ENCODE results near the gene FUT9. TPM values are rescaled to one million over a fixed set of nuclear protein-coding genes. Genes with fewer than 3 reads are reported as not detected.

Gene FUT9
- total RNA-seq, 6 experiments from 2014 or later: not detected

DNA sequence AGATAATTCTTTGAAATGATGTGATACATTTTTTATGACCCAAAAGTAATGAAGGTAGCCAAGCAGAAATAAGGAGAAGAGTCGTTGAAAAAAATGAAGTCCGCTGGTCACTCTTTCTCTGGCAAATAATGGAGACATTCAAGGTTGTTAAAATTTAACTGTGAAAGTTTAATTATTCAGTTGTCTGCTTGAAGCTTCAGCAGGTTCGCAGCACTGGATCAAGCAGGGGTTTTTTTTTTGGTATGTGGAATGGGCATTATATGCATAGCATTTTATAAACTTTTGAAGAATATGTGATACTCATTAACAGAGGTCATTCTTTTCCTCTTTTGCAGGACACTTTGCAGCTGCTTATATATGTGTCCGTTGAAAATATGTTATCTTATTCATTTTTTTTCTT, 21.6 kb upstream of the FUT9 start:
- no peak overlapping the region for H3K4me3 Mint-ChIP-seq
- no peak for DNase-seq
- H3K27ac Mint-ChIP-seq: no peak overlapping the region
- peaks cover 9% of the 10 kb centered on the region; the same call in 1 of the 2 replicates for H3K36me3 Mint-ChIP-seq (ENCODE audit: low read depth)
- no peaks in the 10 kb centered on the region; the same call in 1 of the 2 replicates for H3K27me3 Mint-ChIP-seq (ENCODE audit: insufficient read depth)
- TF ChIP-seq, protein P1, sequence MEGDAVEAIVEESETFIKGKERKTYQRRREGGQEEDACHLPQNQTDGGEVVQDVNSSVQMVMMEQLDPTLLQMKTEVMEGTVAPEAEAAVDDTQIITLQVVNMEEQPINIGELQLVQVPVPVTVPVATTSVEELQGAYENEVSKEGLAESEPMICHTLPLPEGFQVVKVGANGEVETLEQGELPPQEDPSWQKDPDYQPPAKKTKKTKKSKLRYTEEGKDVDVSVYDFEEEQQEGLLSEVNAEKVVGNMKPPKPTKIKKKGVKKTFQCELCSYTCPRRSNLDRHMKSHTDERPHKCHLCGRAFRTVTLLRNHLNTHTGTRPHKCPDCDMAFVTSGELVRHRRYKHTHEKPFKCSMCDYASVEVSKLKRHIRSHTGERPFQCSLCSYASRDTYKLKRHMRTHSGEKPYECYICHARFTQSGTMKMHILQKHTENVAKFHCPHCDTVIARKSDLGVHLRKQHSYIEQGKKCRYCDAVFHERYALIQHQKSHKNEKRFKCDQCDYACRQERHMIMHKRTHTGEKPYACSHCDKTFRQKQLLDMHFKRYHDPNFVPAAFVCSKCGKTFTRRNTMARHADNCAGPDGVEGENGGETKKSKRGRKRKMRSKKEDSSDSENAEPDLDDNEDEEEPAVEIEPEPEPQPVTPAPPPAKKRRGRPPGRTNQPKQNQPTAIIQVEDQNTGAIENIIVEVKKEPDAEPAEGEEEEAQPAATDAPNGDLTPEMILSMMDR (IDR thresholded peaks at IDR 0.05): no peak
- H3K9me3 Mint-ChIP-seq: peaks cover 44% of the 10 kb centered on the region
- H3K4me1 Mint-ChIP-seq (ENCODE audit: low read depth): no peaks in the 10 kb centered on the region

DNA sequence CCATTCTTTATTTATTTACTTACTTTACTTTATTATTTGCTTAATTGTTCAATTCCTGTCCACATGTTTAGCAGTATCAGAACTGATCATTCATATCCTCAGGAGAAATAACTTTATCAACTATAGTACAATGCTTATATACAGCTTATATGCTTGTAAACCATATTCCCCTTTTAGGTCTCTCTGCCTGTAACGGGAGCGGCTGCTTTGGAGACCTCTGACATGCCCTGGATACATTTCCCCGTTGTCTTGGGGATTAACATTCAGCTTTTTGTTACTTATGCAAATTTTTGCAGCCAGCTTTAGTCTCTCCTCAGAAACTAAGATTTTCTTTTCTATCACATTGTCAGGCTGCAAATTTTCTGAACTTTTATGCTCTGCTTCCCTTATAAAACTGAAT, 17.6 kb upstream of the FUT9 start:
- H3K9me3 Mint-ChIP-seq: peaks cover 41% of the 10 kb centered on the region

DNA sequence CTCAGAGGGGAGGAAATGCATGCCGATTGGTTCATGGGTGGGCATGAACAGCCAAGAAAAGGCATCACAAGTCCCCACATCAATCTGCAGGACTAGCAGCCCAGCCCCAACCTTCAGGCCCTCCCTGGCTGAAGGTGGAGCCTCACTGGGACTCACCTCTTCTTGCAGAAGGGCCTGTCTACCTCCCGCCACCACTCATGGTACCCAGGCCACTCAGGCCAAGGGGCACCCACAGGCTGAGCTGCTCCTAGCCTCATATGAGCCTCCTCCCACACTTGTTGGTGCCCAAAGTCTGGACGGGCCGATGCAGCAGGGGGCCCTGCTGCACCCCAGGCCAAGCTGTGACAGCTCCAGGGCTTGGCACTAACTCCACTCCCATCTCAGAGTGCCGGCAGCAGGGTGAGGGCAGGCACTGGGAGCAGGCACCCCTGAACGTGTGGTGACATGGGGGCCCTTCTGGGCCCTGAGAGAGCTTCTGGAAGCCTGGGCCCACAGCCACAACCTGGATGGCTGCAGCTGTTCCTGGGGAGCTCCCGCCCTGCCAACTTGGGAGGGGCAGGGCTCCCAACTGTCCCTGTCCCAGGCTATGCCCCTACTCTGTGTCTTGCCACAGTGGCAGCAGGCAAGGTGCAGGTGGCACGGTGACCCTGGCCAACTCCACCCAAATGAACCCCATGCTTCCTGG, 13.7 kb upstream of the FUT9 start:
- Mint-ChIP-seq H3K4me3 (no peak overlapping the region), H3K9me3 (peaks cover 42% of the 10 kb centered on the region), H3K36me3 (ENCODE audit: low read depth) (no peaks in the 10 kb centered on the region; the same call in 1 of the 2 replicates), H3K27ac (no peak overlapping the region), H3K4me1 (ENCODE audit: low read depth) (no peaks in the 10 kb centered on the region), H3K27me3 (ENCODE audit: insufficient read depth) (no peaks in the 10 kb centered on the region)
- DNase-seq: no peak
- TF ChIP-seq, protein P1 (IDR thresholded peaks at IDR 0.05): no peak

More for the DNA sequence above, 17.6 kb upstream of the FUT9 start:
- TF ChIP-seq, protein P1 (IDR thresholded peaks at IDR 0.05): no peak
- no peaks in the 10 kb centered on the region; the same call in 1 of the 2 replicates for H3K36me3 Mint-ChIP-seq (ENCODE audit: low read depth)
- no peak overlapping the region for H3K4me3 Mint-ChIP-seq
- H3K4me1 Mint-ChIP-seq (ENCODE audit: low read depth): no peaks in the 10 kb centered on the region
- H3K27me3 Mint-ChIP-seq (ENCODE audit: insufficient read depth): no peaks in the 10 kb centered on the region
- no peak overlapping the region for H3K27ac Mint-ChIP-seq
- DNase-seq: no peak

DNA sequence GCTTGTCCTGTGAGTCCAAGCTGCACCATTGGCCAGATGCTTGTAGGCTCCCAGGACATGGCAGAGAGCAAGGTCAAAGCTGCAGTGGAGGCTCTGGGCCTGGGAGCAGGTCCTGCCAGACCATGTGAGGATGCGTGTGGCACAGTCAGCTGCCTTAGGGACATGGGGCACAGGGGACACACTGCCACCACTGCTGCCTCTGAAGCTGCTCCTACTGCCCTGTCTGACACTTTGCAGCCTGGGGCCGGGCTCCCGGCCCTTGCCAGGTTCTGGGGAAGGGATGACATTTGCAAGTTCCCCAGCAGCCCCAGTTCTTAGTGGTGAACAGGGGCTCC, 13.2 kb upstream of the FUT9 start:
- Mint-ChIP-seq H3K27ac (no peak overlapping the region), H3K9me3 (peaks cover 42% of the 10 kb centered on the region), H3K27me3 (ENCODE audit: insufficient read depth) (no peaks in the 10 kb centered on the region), H3K4me3 (no peak overlapping the region), H3K36me3 (ENCODE audit: low read depth) (no peaks in the 10 kb centered on the region; the same call in 1 of the 2 replicates), H3K4me1 (ENCODE audit: low read depth) (no peaks in the 10 kb centered on the region)
- TF ChIP-seq, protein P1 (IDR thresholded peaks at IDR 0.05): no peak
- DNase-seq: no peak

DNA sequence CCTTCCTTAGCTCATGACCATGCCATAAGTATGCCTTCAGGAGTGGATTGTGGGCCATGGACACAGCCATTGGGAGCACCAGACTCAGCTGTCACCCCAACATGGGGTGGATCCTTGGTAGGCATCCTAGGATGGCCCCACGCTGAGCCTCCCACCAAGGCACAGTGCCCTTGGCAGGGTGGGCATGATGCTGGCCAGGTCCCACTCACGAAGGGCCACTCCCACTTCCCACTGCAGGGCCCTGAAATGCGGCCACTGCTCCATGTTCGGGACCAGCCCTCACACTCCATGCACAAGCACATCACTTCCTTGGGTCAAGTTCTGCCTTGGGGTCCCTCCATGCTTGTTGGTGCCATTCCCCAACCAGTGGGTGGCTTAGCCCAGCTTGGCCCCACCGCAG, 12.9 kb upstream of the FUT9 start:
- H3K4me1 Mint-ChIP-seq (ENCODE audit: low read depth): no peaks in the 10 kb centered on the region
- H3K9me3 Mint-ChIP-seq: peaks cover 42% of the 10 kb centered on the region
- no peak overlapping the region for H3K27ac Mint-ChIP-seq
- H3K4me3 Mint-ChIP-seq: no peak overlapping the region
- no peaks in the 10 kb centered on the region for H3K27me3 Mint-ChIP-seq (ENCODE audit: insufficient read depth)
- no peak for DNase-seq
- TF ChIP-seq, protein P1 (IDR thresholded peaks at IDR 0.05): no peak
- H3K36me3 Mint-ChIP-seq (ENCODE audit: low read depth): no peaks in the 10 kb centered on the region; the same call in 1 of the 2 replicates

Data from HFFc6 (cell line).